ENCODE results near the gene DDX24. TPM values are rescaled to one million over a fixed set of nuclear protein-coding genes. Genes with fewer than 3 reads are reported as not detected.

The DDX24 gene
- total RNA-seq, 4 donors from 2014 or later, result 116 to 170 (median 151) TPM

DNA sequence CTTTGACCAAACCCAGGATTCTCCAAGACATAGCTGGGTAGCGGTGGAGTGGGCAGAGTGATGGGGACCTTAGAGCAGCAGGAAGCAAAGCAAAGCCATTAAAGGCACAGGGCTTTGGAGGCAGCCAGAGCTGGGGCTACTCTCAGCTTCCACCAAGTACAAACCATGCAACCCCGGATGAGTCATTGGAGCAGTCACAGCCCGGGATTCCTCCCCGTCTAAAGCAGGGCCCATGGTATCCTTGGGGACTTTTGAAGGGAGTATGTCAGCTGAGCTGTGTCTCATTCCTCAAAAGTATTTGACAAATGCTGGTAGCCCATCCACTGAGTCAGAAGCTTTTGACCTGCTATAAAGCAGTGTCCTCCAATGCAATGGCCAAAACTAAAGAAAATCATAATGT is 19.8 kb upstream of the DDX24 start:
- Histone ChIP-seq H3K27me3 (no peaks in the 10 kb centered on the region), H3K36me3 (peaks cover 0 to 26% (median 0%) of the 10 kb centered on the region in 3 donors), H3K4me1 (no peaks in the 10 kb centered on the region), H3K27ac (no peak overlapping the region), H3K4me3 (no peak overlapping the region), H3K9me3 (no peaks in the 10 kb centered on the region)
- no peak for DNase-seq (ENCODE audit: low spot score in 2 of 2)
- 56 to 75% methylated on average over 4 of the region's 4 CpGs for WGBS, 2 donors
- TF ChIP-seq, protein P1, sequence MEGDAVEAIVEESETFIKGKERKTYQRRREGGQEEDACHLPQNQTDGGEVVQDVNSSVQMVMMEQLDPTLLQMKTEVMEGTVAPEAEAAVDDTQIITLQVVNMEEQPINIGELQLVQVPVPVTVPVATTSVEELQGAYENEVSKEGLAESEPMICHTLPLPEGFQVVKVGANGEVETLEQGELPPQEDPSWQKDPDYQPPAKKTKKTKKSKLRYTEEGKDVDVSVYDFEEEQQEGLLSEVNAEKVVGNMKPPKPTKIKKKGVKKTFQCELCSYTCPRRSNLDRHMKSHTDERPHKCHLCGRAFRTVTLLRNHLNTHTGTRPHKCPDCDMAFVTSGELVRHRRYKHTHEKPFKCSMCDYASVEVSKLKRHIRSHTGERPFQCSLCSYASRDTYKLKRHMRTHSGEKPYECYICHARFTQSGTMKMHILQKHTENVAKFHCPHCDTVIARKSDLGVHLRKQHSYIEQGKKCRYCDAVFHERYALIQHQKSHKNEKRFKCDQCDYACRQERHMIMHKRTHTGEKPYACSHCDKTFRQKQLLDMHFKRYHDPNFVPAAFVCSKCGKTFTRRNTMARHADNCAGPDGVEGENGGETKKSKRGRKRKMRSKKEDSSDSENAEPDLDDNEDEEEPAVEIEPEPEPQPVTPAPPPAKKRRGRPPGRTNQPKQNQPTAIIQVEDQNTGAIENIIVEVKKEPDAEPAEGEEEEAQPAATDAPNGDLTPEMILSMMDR (IDR thresholded peaks at IDR 0.05), result no peak

DNA sequence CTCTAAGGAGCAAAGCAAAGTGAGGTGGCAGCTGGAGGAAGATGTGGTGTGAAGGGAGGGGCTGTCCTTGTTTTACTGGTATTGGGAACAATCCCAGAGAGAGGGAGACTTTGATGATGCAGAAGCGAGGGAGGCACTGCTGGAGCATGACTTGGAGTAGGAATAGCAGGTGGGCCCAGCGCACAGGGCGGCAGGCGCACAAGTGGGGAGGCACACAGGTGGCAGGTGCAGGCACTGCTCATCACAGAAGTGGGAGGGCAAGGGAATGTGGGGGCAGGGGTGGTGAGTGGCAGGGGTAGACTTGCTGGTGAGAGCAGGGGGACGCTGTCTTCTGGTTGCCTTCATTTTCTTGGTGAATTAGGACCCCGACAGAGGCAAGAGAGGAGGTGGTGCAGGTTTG is 18.0 kb upstream of the DDX24 start:
- Histone ChIP-seq H3K4me3 (no peak overlapping the region), H3K36me3 (peaks cover 0 to 26% (median 0%) of the 10 kb centered on the region in 3 donors), H3K27me3 (no peaks in the 10 kb centered on the region), H3K4me1 (no peaks in the 10 kb centered on the region), H3K27ac (no peak overlapping the region), H3K9me3 (no peaks in the 10 kb centered on the region)
- WGBS, 2 donors, result 79 to 95% methylated on average over 6 of the region's 6 CpGs
- no peak for DNase-seq (ENCODE audit: low spot score in 2 of 2)
- TF ChIP-seq POLR2A (IDR thresholded peaks at IDR 0.05) (no peak), EP300 (IDR thresholded peaks at IDR 0.05) (no peak)
- TF ChIP-seq, protein P1 (IDR thresholded peaks at IDR 0.05), result no peak

DNA sequence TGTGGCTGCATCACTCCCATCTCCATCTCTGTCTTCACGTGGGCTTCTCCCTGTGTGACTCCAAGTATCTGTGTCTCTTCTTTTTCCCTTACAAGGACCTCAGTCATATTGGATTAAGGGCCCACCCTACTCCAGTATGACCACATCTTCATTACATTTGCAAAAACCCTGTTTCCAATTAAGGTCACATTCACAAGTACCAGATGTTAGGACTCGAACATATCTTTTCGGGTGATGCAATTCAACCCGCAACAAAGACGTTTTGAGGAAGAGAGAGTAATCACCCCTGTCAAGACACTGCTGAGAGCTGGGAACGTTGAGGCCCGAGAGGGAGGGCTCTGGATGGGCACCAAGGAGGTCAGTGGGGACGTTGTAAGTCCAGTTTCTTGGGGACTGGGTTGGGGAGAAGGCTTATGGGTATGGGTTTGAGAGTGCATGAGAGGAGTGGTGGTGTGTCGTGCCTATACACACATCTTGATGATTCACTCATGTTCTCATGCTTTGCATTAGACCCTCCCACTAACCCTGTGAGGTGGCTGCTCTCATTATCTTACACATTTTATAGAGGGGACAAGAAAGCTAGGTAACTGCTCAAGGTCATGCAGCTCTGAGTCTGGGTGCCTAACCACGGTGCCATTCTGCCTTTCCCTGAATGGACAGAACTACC is 17.5 kb upstream of the DDX24 start:
- TF ChIP-seq, protein P1 (IDR thresholded peaks at IDR 0.05), result no peak
- TF ChIP-seq EP300 (IDR thresholded peaks at IDR 0.05), result no peak
- Histone ChIP-seq H3K4me3 (no peak overlapping the region), H3K4me1 (no peaks in the 10 kb centered on the region), H3K36me3 (peaks cover 0 to 26% (median 0%) of the 10 kb centered on the region in 3 donors), H3K27ac (no peak overlapping the region), H3K27me3 (no peaks in the 10 kb centered on the region), H3K9me3 (no peaks in the 10 kb centered on the region)
- DNase-seq (ENCODE audit: low spot score in 2 of 2), result no peak
- WGBS, 2 donors, result 64 to 69% methylated on average over 10 of the region's 10 CpGs

DNA sequence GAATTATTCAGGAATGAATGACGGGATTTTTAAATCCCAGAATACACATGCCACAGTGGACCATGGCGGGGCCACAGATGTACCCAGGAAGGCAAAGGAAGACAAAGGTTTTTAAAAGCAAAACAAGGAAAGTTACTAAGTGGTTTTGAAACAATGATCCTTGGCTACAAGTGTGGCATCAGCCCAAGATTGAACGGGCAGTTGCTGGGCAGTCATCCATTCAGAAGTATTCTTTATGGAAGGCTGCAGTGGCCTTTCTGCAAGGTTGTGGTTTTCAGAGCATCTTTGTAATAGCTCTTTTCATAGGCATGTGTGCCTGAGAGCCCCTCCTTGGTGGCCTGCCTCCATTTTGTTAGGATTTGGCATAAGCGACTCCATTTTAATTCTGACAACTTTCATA is 16.1 kb upstream of the DDX24 start:
- TF ChIP-seq, protein P1 (IDR thresholded peaks at IDR 0.05), result no peak
- TF ChIP-seq EP300 (IDR thresholded peaks at IDR 0.05), result no peak
- TF ChIP-seq POLR2A (IDR thresholded peaks at IDR 0.05), result no peak
- 90 to 93% methylated on average over 4 of the region's 4 CpGs for WGBS, 2 donors
- no peak for DNase-seq (ENCODE audit: low spot score in 2 of 2)

DNA sequence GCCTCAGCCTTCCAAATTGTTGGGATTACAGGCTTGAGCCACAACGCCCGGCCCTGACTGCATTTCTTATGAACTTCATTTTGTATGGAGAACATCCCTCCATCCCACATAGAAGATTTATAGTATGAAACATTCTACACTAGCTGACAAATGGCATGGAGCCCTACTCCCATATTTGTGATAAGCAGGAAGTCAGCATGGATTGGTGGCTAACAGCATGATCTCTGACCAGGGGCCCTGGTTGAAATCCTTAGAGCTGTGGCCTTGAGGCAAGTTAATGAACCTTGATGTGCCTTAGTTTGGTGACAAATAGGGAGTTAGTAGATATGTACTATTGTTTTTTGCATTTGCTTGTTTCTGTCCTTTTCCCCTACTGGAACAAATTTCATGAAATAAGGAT is 12.4 kb upstream of the DDX24 start:
- Histone ChIP-seq H3K36me3 (peaks cover 0 to 17% (median 0%) of the 10 kb centered on the region in 3 donors), H3K9me3 (no peaks in the 10 kb centered on the region), H3K4me1 (no peaks in the 10 kb centered on the region), H3K27me3 (no peaks in the 10 kb centered on the region), H3K4me3 (no peak overlapping the region), H3K27ac (no peak overlapping the region)
- 92 to 95% methylated on average over 2 of the region's 2 CpGs for WGBS, 2 donors
- TF ChIP-seq POLR2A (IDR thresholded peaks at IDR 0.05), result no peak
- TF ChIP-seq, protein P1 (IDR thresholded peaks at IDR 0.05), result no peak
- DNase-seq (ENCODE audit: low spot score in 2 of 2), result no peak

More for the DNA sequence above, 16.1 kb upstream of the DDX24 start:
- no peaks in the 10 kb centered on the region for H3K9me3 ChIP-seq
- no peaks in the 10 kb centered on the region for H3K27me3 ChIP-seq
- peaks cover 0 to 26% (median 0%) of the 10 kb centered on the region in 3 donors for H3K36me3 ChIP-seq
- no peaks in the 10 kb centered on the region for H3K4me1 ChIP-seq
- H3K27ac ChIP-seq, result no peak overlapping the region
- no peak overlapping the region for H3K4me3 ChIP-seq
